Stimulated activated CD8-positive, alpha-beta memory T cell treated with anti-CD3 and anti-CD28 coated beads, Interleukin-15, amount 100 ng/mL, for 4 hours (primary cell): ENCODE data around the gene EFCAB7.
"Not testable (repeated sequence)": the region's sequence is repeated elsewhere in the genome, so short reads cannot be mapped to it uniquely, and the experiment has no call there.

Source experiments
- DNase-seq, 2 donors: peaks; one replicate each; pipeline ENCODE4 v3.0.0-alpha.2; 2020; ENCODE audit warnings: low read depth in 2 of 2

The EFCAB7 gene

GRCh38 chr1:63548877-63549276, 25.6 kb downstream of the EFCAB7 start:
- no peak for DNase-seq

GRCh38 chr1:63555480-63555879, 32.2 kb downstream of the EFCAB7 start:
- DNase-seq, result no peak

- no peak for DNase-seq
These were observed 34.2 kb downstream of the EFCAB7 start for GRCh38 chr1:63557365-63557987.

DNA sequence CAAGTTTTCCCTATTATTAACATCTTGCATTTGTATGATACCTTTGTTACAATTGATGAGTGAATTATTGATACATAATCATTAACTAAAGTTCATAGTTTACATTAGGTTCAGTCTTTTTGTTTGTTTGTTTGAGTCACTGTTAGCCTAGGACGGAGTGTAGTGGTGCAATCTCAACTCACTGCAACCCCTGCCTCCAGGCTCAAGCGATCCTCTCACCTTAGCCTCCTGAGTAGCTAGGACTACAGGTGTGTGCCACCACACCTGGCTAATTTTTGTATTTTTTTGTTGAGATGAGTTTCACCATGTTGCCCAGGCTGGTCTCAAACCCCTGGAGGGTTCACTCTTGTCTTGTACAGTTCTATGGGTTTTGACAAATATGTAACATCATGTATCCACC, 36.0 kb downstream of the EFCAB7 start:
- DNase-seq, result no peak

DNA sequence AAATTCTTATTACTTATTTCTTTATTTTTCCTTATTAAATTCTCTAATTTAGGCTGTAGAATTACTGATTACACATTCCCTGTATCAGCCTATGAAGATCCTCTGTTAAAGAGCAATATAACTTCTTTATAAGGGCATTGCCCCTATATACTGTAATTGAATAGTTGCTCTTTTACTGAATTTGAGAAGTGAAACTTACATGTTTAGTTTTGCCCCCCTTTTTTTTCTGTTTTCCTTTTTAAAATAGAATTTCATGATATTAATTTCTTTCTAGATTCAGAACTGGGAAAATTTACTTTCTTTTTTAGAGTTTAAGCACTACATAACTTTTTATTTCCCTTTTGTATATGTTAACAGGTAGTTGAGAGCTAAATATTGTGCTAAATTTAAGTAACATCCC, 40.4 kb downstream of the EFCAB7 start:
- no peak for DNase-seq

GRCh38 chr1:63569068-63569467, 45.7 kb downstream of the EFCAB7 start:
- DNase-seq, result no peak

- no peak for DNase-seq
These were observed 46.5 kb downstream of the EFCAB7 start for GRCh38 chr1:63569640-63570316.

- not testable (repeated sequence) for DNase-seq
These were observed 49.4 kb downstream of the EFCAB7 start for GRCh38 chr1:63572686-63573085.

DNA sequence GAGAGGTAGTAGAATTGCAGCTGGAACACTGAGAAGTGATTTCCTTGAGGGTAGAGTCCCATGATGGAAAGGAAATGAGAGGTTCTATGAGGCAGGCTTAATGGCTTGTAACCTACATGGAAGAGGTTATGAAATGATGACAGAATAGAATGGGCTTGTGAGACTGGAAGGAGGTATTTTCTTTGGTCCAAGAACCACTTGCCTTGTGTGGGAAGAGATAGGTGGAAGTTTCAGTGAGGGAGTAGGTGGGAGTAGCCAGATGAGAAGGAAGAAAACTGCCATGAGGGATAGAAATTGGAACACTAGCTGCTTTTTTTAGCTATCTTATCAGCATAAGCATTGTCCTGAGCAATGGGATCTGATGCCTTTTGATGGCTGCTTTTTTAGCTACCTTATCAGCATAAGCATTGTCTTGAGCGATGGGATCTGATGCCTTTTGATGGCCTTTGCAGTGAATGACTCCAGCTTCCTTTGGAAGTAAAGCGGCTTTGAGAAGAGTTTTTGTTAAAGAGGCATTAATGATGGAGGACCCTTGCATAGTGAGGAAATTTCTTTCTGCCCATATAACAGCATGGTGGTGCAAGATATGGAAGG, 51.0 kb downstream of the EFCAB7 start:
- DNase-seq, result not testable (repeated sequence)

DNA sequence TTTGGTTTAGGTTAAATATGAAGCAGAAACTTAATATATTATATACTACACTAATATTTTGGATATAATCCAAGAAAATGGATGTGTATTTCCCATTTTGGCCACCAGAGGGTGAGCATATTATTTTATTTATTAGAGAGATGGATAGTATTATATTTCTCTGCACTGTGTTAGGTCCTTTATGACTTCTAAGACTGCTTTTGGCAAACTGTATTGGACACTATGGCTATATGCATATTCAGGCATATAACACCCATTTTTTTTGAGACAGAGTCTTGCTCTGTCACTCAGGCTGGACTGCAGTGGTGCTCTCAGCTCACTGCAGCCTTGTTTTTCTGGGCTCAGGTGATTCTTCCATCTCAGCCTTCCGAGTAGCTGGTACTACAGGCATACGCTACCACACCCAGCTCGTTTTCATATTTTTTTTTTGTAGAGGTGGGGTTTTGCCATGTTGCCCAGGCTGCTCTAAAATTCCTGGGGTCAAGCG, 52.1 kb downstream of the EFCAB7 start:
- DNase-seq, result no peak

DNA sequence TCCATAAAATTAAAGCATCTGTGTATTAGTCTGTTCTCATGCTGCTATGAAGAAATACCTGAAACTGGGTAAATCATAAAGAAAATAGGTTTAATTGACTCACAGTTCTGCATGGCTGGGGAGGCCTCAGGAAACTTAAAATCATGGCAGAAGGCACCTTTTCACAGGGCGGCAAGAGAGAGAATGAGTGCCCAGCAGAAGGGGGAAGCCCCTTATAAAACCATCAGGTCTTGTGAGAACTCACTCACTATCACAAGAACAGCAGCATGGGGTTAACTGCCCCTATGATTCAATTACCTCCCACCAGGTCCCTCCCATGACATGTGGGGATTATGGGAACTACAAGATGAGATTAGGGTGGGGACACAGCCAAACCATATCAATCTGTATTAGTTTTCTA, 63.0 kb downstream of the EFCAB7 start:
- DNase-seq, result not testable (repeated sequence)

DNA sequence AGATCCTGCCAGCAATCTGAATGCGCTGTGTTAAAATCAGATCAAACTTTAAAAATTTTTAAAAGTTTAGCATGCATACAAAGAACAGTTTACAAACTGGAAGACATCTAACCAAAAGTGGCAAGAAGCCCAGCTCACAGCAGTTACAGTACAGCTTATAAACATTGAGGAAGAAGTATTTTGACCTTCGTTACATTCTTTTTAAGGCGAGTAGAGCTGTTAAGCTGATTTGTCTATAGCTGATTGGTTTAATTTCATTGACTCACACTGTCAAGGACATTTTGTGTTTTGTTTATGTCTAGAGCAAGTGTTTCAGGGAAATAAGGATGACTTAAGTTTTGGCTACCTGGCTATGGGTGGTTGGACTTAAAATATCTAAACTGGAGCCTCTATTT, 66.8 kb downstream of the EFCAB7 start:
- DNase-seq, result no peak

DNA sequence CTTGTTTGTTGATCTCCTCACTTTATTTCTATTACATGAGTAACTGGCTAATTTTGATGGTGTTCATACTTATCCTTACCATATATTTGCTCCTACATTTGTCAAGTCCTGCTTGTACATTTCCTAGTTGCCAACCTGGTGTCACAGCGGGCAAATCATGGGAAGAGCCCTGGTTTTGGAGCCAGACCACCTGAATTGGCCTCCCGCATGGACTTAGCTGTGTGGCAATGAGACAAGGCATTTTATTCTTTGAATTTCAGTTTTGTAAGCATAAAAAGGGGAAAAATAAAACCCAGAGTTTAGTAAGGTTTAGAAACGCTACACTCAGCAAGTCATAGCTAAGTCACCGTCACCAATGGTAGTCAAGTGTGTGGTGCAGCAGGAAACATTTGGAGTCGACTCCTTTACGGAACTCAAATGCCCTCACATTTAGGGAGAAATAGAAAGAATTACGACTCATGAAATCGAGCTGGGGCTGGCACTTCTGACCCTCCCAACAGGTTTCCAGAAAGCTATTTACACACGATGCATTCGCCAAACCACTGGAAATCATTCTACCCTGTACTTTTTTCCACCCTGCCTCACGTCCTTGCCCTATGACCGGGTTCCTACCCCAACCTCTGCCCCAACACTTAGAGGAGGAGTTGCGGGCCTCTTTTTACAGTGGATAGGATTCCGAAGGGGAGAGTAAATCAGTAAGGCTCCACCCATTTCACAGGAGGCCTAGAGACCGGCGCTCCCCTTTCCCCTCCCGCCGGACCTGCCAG, 69.4 kb downstream of the EFCAB7 start:
- no peak for DNase-seq

DNA sequence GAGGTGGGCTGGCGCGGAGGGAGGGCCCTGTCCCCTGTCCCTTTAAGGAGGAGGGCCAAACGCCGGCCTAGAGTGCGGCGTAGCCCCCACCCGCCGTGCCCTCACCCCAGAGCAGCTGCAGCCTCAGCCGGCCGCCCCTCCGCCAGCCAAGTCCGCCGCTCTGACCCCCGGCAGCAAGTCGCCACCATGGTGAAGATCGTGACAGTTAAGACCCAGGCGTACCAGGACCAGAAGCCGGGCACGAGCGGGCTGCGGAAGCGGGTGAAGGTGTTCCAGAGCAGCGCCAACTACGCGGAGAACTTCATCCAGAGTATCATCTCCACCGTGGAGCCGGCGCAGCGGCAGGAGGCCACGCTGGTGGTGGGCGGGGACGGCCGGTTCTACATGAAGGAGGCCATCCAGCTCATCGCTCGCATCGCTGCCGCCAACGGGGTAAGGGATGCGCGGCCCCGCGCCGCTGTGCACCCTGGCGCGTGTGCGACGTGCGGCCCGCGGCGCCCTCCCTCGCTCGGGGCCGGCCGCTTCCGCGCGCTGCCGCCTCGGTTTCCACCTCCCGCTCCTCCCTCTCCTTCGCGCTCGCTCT, 70.1 kb downstream of the EFCAB7 start, which contains the start of gene PGM1:
PGM1 (plus strand) TSS at position 109 of the 583 bp plus-strand sequence; CDS start at position 187, 78 bp downstream.
- DNase-seq, result peak; percentile 53

GRCh38 chr1:63593886-63594605, 70.7 kb downstream of the EFCAB7 start:
- DNase-seq, result peak; percentile 35 to 64

DNA sequence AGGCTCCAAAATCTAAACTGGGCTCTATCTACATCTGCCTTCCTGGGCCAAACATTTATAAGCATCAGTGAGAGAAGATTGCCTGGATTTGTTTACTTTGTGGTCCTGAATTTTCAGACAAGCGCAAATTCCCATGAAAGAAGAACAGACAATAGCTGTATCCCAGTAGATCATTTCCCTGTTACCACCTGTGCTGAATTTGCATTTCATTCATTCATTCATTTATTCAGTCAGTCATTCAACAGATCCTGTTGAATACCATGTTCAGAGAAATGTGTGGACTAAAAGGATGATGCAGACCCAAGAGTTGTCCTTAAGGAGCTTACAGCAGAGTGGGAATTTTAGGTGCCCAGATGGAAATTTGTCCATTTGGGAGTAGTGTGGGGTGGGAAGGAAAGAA, 72.1 kb downstream of the EFCAB7 start:
- no peak for DNase-seq

GRCh38 chr1:63599799-63600198, 76.5 kb downstream of the EFCAB7 start:
- no peak for DNase-seq

DNA sequence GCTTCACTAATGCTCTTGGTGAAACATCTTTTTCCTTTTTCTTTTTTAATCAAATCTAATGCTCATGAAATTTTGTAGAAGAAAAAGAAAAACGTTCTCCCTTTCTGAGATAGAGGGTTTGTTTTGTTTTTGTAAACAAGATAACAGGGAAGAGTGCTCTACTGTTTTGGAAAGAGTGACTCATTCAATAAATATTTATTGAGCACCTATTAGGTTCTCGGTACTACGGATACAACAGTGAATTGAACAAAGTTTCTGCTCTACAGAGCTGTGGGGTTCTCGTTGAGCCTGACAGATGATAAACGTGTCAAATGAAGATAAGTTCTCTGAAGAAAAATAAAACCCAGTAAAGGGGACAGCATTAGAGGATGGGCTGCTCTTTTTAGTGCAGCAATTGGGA, 76.9 kb downstream of the EFCAB7 start:
- no peak for DNase-seq

GRCh38 chr1:63601061-63601460, 77.7 kb downstream of the EFCAB7 start:
- DNase-seq, result no peak

DNA sequence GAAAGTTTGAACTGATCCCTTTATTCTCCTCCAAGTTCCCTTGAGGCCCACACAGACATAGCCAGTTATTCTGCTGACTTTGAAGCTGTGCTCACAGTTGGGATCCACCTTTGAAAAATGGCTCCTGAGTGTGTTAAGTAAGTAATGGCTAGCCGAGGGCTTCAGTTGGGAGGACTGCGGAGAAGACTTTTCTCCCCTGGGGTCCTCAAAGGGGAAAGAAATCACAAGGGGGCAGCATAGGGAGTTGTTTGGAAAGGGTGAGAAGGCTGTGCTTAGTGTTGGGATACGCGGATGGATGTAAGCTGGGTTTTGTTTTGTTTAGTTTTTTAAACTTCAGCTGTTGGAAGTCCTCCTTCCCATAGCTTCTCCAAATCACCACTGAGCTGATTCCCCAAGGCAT, 78.1 kb downstream of the EFCAB7 start:
- no peak for DNase-seq

DNA sequence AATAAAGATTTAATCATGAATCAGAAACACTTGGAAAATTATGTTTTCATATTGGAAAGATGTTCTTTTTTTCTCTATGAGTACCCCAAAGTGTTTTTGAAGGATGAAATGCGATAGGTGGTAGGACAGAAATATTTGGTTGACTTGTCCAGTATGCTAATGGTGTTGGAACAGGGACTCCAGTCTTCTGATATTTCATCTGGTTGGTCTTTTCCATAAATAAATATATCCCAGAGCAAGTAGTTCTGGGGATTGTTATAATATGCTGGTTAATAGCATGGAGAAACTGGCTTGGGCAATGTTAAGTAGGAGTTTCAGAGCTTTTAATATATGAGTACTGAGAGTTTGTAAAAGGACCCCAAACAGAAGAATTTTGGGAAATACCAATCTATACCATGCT, 78.6 kb downstream of the EFCAB7 start:
- DNase-seq, result no peak
